K562 (cell line): Measurements from ENCODE around the gene PREX1. TPM values are rescaled to one million over a fixed set of nuclear protein-coding genes. Genes with fewer than 3 reads are reported as not detected.
"Not testable (repeated sequence)": the region's sequence is repeated elsewhere in the genome, so short reads cannot be mapped to it uniquely, and the experiment has no call there.

Source experiments
- ATAC-seq: fragments of 200-7000 bp; cut with Tn5 transposase; 3 replicates; pipeline ENCODE4 v1.9.1; 2020; ENCODE audit warnings: moderate library complexity
- BruUV-seq: library from RNA; stranded (reverse); fragments of 400-500 nt; replicated peaks from 2 replicates; lab custom pipeline; 2021; lab: Mats Ljungman, UMichigan
- CTCF ChIA-PET: fragments of 300-600 bp; formaldehyde crosslinking; extraction: SDS; loops from one replicate; lab custom pipeline; 2021; ENCODE audit warnings: low intra/inter-chr PET ratio; lab: Yijun Ruan, JAX
- POLR2A ChIA-PET: fragments of 300-600, 350-650 bp; sonication (Branson Sonifier 250); formaldehyde crosslinking; extraction: SDS; loops from one replicate; lab custom pipeline; 2021; ENCODE audit warnings: antibody characterized with exemption, inconsistent platforms; lab: Yijun Ruan, JAX
- DNase-seq, 4 experiments: peaks; one replicate each; pipeline versions ENCODE4 v3.0.0 to v3.0.0-alpha.2; 2011 to 2018; ENCODE audit warnings: low spot score in 3 of 4, mixed read lengths in 3 of 4; ENCODE audit errors: extremely low read depth in 1 of 4
- FAIRE-seq: peaks from 2 replicates; lab custom pipeline; 2011; peaks lifted over from hg19 to GRCh38; lab: Jason Lieb, UNC
- H2AFZ ChIP-seq: 2 replicates; pipeline ENCODE4 v1.6.0; 2011; ENCODE audit warnings: low read depth, low read length, control low read depth, inconsistent platforms
- H3K27ac ChIP-seq: fragments of 200-600 bp; 3 replicates; pipeline ENCODE4 v1.8.0; 2011; ENCODE audit warnings: low read depth, mild to moderate bottlenecking, control low read depth, inconsistent platforms, low read length, moderate library complexity, mixed read lengths; ENCODE audit errors: extremely low read depth
- H3K27me3 ChIP-seq, 2 experiments: fragments of 300-600 bp in 1 of 2; 2 replicates in 1 of 2; 3 replicates in 1 of 2; pipeline versions ENCODE4 v1.6.0 to v1.8.0; 2011; ENCODE audit warnings: inconsistent platforms in 2 of 2, low read length in 2 of 2, mild to moderate bottlenecking in 1 of 2, mixed read lengths in 1 of 2, moderate library complexity in 1 of 2; ENCODE audit not compliant: control insufficient read depth in 2 of 2, insufficient read depth in 2 of 2
- H3K36me3 ChIP-seq: fragments of 300-600 bp; 3 replicates; pipeline ENCODE4 v1.8.0; 2011; ENCODE audit warnings: mild to moderate bottlenecking, low read length, inconsistent platforms; ENCODE audit not compliant: control insufficient read depth, insufficient read depth
- H3K4me1 ChIP-seq, 2 experiments: fragments of 200-600 bp in 1 of 2; replicated peaks in 1 of 2; 2 replicates in 1 of 2; 3 replicates in 1 of 2; pipeline versions ENCODE4 v1.5.1 to v1.8.0; 2011; ENCODE audit warnings: inconsistent platforms in 2 of 2, low read length in 2 of 2, mild to moderate bottlenecking in 1 of 2, mixed read lengths in 1 of 2, moderate library complexity in 1 of 2; ENCODE audit not compliant: control insufficient read depth in 2 of 2, insufficient read depth in 2 of 2
- H3K4me2 ChIP-seq: 2 replicates; pipeline ENCODE4 v1.6.1; 2011; ENCODE audit warnings: low read length, control low read depth, inconsistent platforms, mixed read lengths; ENCODE audit not compliant: insufficient read depth
- H3K4me3 ChIP-seq: fragments of 200-600 bp; sonication (generic), shearing (Covaris generic); 2 replicates; pipeline ENCODE4 v1.5.1; 2016; ENCODE audit warnings: control low read depth, inconsistent platforms
- H3K79me2 ChIP-seq: fragments of 200-600 bp; 3 replicates; pipeline ENCODE4 v1.8.0; 2011; ENCODE audit warnings: low read length, inconsistent platforms; ENCODE audit not compliant: control insufficient read depth, insufficient read depth
- H3K9ac ChIP-seq, 2 experiments: 2 replicates each; pipeline versions ENCODE4 v1.6.0 to v1.6.1; 2011; ENCODE audit warnings: low read depth in 2 of 2, low read length in 2 of 2, control low read depth in 1 of 2, inconsistent platforms in 1 of 2, mild to moderate bottlenecking in 1 of 2, mixed read lengths in 1 of 2; ENCODE audit not compliant: insufficient read depth in 1 of 2
- H3K9me1 ChIP-seq: one replicate; pipeline ENCODE4 v1.6.0; 2011; ENCODE audit warnings: inconsistent platforms, mild to moderate bottlenecking, low read length, moderate library complexity; ENCODE audit not compliant: control insufficient read depth, insufficient read depth
- H3K9me3 ChIP-seq: replicated peaks from 2 replicates; pipeline ENCODE4 v1.5.1; 2011; ENCODE audit warnings: low read depth, low read length, inconsistent platforms; ENCODE audit not compliant: control insufficient read depth, insufficient read depth
- H4K20me1 ChIP-seq: replicated peaks from 2 replicates; pipeline ENCODE4 v1.6.1; 2011; ENCODE audit warnings: low read length, inconsistent platforms, mixed read lengths; ENCODE audit not compliant: control insufficient read depth, insufficient read depth
- POLR2AphosphoS2 ChIP-seq: IDR thresholded peaks from 2 replicates; pipeline ENCODE4 v1.6.1; 2012; ENCODE audit warnings: low read length, improper control_type of control experiment
- RAD51 ChIP-seq: fragments of 450-650 bp; IDR thresholded peaks from 2 replicates; pipeline ENCODE4 v1.7.1; 2016; ENCODE audit warnings: low read depth, mild to moderate bottlenecking, borderline replicate concordance
- ZBTB11 ChIP-seq, 3 experiments: fragments of 200-800 bp in 1 of 3; fragments of 250-450 bp in 1 of 3; fragments of 450-650 bp in 1 of 3; sonication (Bioruptor Pico) in 1 of 3; sonication (Bioruptor generic) in 1 of 3; formaldehyde crosslinking in 1 of 3; IDR thresholded peaks; 2 replicates each; pipeline versions ENCODE4 v1.6.1 to v1.8.0; 2016 to 2022; ENCODE audit warnings: mild to moderate bottlenecking in 2 of 3, missing genetic modification characterization in 2 of 3, missing compliant biosample characterization in 1 of 3, moderate library complexity in 1 of 3
- WGBS: fragments of 100-300 bp; shearing (Covaris generic); methylation state at CpG from one replicate; pipeline ENCODE4 v1.1.6; 2016; ENCODE audit warnings: low coverage, mixed read lengths; ENCODE audit not compliant: insufficient coverage; ENCODE audit errors: missing lambda C conversion rate; 5-methylcytosine and 5-hydroxymethylcytosine counted together
- in situ Hi-C: fragments of 300-500 bp; cut with MboI; formaldehyde crosslinking; loops from 4 replicates; pipeline ENCODE4 v1.15.0; 2018; ENCODE audit warnings: inconsistent platforms, mixed read lengths
- intact Hi-C: fragments of 100-400 bp; cut with micrococcal nuclease; formaldehyde crosslinking; loops from 2 replicates; pipeline ENCODE4 v1.14.2; 2022
- polyA plus RNA-seq, 8 experiments: library from polyadenylated mRNA; depleted of rRNA in 4 of 8; stranded (reverse) in 5 of 8; unstranded in 3 of 8; fragments of >200 nt; fragmentation: Nextera tagmentation in 2 of 8; fragmentation: Illumina TruSeq in 1 of 8; extraction: Ambion mirVana in 2 of 8; extraction: Trizol in 1 of 8; gene quantifications; 2 replicates each; pipeline versions ENCODE4 v1.2.1 to v1.2.3, GENCODE V29; 2011 to 2014; ENCODE audit warnings: inconsistent platforms in 1 of 8, missing spikeins in 1 of 8
- total RNA-seq, 7 experiments: library from RNA; depleted of rRNA in 6 of 7; stranded (reverse); fragments of >200 nt in 6 of 7; fragmentation: Illumina TruSeq in 2 of 7; extraction: Trizol in 2 of 7; gene quantifications; 2 replicates each; pipeline versions ENCODE4 v1.2.1 to v1.2.3, GENCODE V29; 2011 to 2021; ENCODE audit warnings: low replicate concordance in 1 of 7

Gene PREX1
- total and polyA plus RNA-seq, 9 of the 15 experiments (the other 6 are each of a cell fraction or from before 2014, with no cell fraction given), result 0.37 to 10.4 (median 4.8) TPM

DNA sequence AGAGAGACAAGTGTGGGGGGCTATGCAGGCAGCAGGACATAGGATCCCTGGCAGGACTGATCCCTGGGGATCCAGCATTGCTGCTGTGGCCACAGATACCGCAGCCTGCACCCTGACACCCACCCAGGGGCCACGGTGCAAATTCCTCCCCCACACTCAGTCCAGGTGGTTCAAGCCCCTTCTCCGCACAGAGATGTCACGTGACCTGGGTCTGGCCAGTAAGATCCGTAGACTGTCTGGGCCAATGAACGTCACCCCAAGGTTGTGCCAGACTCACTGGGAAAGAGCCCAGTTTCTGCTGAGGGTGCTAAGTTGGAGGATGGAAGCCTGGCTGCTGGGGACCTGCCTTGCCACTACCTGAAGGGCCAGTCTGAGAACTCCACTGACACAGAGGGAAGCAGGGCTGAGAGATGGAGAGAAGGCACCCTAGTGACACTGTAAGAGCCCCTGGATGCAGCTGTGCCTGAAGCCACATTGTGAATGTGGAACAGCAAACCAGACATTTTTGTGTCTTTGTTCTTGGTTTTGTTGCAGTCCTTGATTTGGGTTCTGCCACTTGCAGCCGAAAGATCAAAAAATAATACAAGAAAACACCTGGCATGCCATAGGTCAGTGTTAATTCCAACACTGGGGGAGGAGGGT is 228.6 kb downstream of the PREX1 start (continued):
- TF ChIP-seq ZBTB11 (CRISPR knock-in tag; IDR thresholded peaks at IDR 0.05) (peak in 1 of 3 experiments; percentile 22; a peak in 1 of 6 replicates), RAD51 (peak; percentile 92), POLR2AphosphoS2 (no peak)

- intact Hi-C loops, H3K4me2 ChIP-seq, H3K9me3 ChIP-seq, H4K20me1 ChIP-seq, H3K9me1 ChIP-seq, H3K36me3 ChIP-seq, H3K4me1 ChIP-seq, FAIRE-seq, H2AFZ ChIP-seq, CTCF ChIA-PET, H3K9ac ChIP-seq, H3K79me2 ChIP-seq, H3K27ac ChIP-seq, ATAC-seq, DNase-seq, BruUV-seq, POLR2A ChIA-PET, H3K4me3 ChIP-seq: not testable (repeated sequence)
- 2% methylated on average over 12 of the region's 16 CpGs for WGBS
- in situ Hi-C loops, result loop anchor here (5.0 kb wide), 1 partner anchor 386 kb away; no protein-coding TSS in a partner anchor
- H3K27me3 ChIP-seq, result peaks cover 2 to 34% of the 10 kb centered on the region in 2 experiments
Measured at GRCh38 chr20:48598303-48598941, 229.4 kb downstream of the PREX1 start.
